H1 (cell line): ENCODE measurements around the gene INF2. TPM values are rescaled to one million over a fixed set of nuclear protein-coding genes. Genes with fewer than 3 reads are reported as not detected.

Experiments
- CTCF ChIA-PET: fragments of 300-600 bp; sonication (Branson Sonifier 250); formaldehyde crosslinking; loops from one replicate; lab custom pipeline; 2021; ENCODE audit not compliant: partially characterized antibody; lab: Charles Lee
- POLR2A ChIA-PET: fragments of 300-600 bp; sonication (Branson Sonifier 250); formaldehyde crosslinking; loops from one replicate; lab custom pipeline; 2021; ENCODE audit warnings: inconsistent platforms; ENCODE audit not compliant: partially characterized antibody; lab: Charles Lee
- DNase-seq, 2 experiments: peaks; one replicate each; pipeline versions ENCODE4 v3.0.0 to v3.0.0-alpha.2; 2010 to 2022; ENCODE audit warnings: low spot score in 2 of 2, low read depth in 1 of 2, mixed read lengths in 1 of 2
- FAIRE-seq: peaks from 2 replicates; lab custom pipeline; 2011; peaks lifted over from hg19 to GRCh38; lab: Jason Lieb, UNC
- H2AFZ ChIP-seq: 2 replicates; pipeline ENCODE4 v1.8.1; 2012; ENCODE audit warnings: low read length, inconsistent platforms
- H2AK5ac ChIP-seq: 2 replicates; pipeline ENCODE4 v1.6.1; 2013; ENCODE audit warnings: low read depth, low read length
- H2BK120ac ChIP-seq: replicated peaks from 2 replicates; pipeline ENCODE3; 2013; ENCODE audit warnings: low read depth, low read length, inconsistent platforms
- H2BK12ac ChIP-seq: 2 replicates; pipeline ENCODE4 v1.6.1; 2013; ENCODE audit warnings: low read depth, low read length
- H2BK15ac ChIP-seq: 2 replicates; pipeline ENCODE4 v1.6.1; 2013; ENCODE audit warnings: low read length
- H2BK20ac ChIP-seq: 2 replicates; pipeline ENCODE4 v1.6.1; 2013; ENCODE audit warnings: low read length
- H2BK5ac ChIP-seq: 2 replicates; pipeline ENCODE4 v1.6.1; 2013; ENCODE audit warnings: low read depth, low read length
- H3K14ac ChIP-seq: 2 replicates; pipeline ENCODE4 v1.6.1; 2013; ENCODE audit warnings: inconsistent platforms; ENCODE audit not compliant: insufficient read length
- H3K18ac ChIP-seq: 2 replicates; pipeline ENCODE4 v1.6.1; 2013; ENCODE audit warnings: low read length; ENCODE audit errors: extremely low read depth
- H3K23ac ChIP-seq: 2 replicates; pipeline ENCODE4 v1.6.1; 2013; ENCODE audit warnings: inconsistent platforms; ENCODE audit not compliant: insufficient read length
- H3K23me2 ChIP-seq: 2 replicates; pipeline ENCODE4 v1.6.1; 2013; ENCODE audit warnings: low read depth, low read length
- H3K27ac ChIP-seq: 2 replicates; pipeline ENCODE4 v1.6.1; 2011; ENCODE audit warnings: low read depth, low read length, inconsistent platforms
- H3K27me3 ChIP-seq, 4 experiments: replicated peaks in 1 of 4; 1 replicate in 1 of 4; 2 replicates in 3 of 4; pipeline versions ENCODE4 v1.6.1 to v1.8.1; 2011 to 2013; ENCODE audit warnings: low read length in 3 of 4, mild to moderate bottlenecking in 3 of 4, inconsistent platforms in 2 of 4, mixed read lengths in 2 of 4, moderate library complexity in 1 of 4; ENCODE audit not compliant: control insufficient read depth in 3 of 4, insufficient read depth in 3 of 4; ENCODE audit errors: extremely low read depth in 1 of 4
- H3K36me3 ChIP-seq, 4 experiments: 2 replicates each; pipeline versions ENCODE4 v1.6.1 to v1.8.1; 2011 to 2013; ENCODE audit warnings: mild to moderate bottlenecking in 4 of 4, low read length in 3 of 4, moderate library complexity in 2 of 4, control low read depth in 1 of 4, inconsistent platforms in 1 of 4; ENCODE audit not compliant: insufficient read depth in 4 of 4, control insufficient read depth in 2 of 4
- H3K4ac ChIP-seq: replicated peaks from 2 replicates; pipeline ENCODE3; 2013; ENCODE audit warnings: low read length, low read depth, mixed read lengths, inconsistent platforms; ENCODE audit not compliant: insufficient read length
- H3K4me1 ChIP-seq, 4 experiments: replicated peaks in 1 of 4; 1 replicate in 1 of 4; 2 replicates in 3 of 4; pipeline versions ENCODE4 v1.6.1 to v1.8.1; 2011 to 2013; ENCODE audit warnings: low read length in 3 of 4, inconsistent platforms in 2 of 4, mixed read lengths in 1 of 4; ENCODE audit not compliant: insufficient read depth in 4 of 4, control insufficient read depth in 3 of 4
- H3K4me2 ChIP-seq, 2 experiments: 2 replicates each; pipeline versions ENCODE4 v1.6.1 to v1.8.1; 2011 to 2013; ENCODE audit warnings: low read depth in 2 of 2, low read length in 2 of 2, control low read depth in 1 of 2, inconsistent platforms in 1 of 2, mild to moderate bottlenecking in 1 of 2; ENCODE audit not compliant: insufficient read depth in 1 of 2
- H3K4me3 ChIP-seq, 4 experiments: fragments of 200-600, 300-600 bp in 1 of 4; sonication (generic), shearing (Covaris generic), sonication (Bioruptor Twin) in 1 of 4; 2 replicates each; pipeline versions ENCODE4 v1.5.1 to v1.8.1; 2011 to 2016; ENCODE audit warnings: low read length in 4 of 4, low read depth in 3 of 4, control low read depth in 2 of 4, inconsistent platforms in 2 of 4, mild to moderate bottlenecking in 2 of 4, mixed read lengths in 1 of 4, moderate library complexity in 1 of 4; ENCODE audit not compliant: insufficient read depth in 2 of 4; ENCODE audit errors: extremely low read depth in 1 of 4
- H3K56ac ChIP-seq: replicated peaks from 2 replicates; pipeline ENCODE3; 2013; ENCODE audit warnings: low read depth, mild to moderate bottlenecking, mixed read lengths, low read length, inconsistent platforms; ENCODE audit not compliant: insufficient read length
- H3K79me1 ChIP-seq: 2 replicates; pipeline ENCODE4 v1.6.1; 2013; ENCODE audit warnings: low read depth, low read length, control low read depth
- H3K79me2 ChIP-seq, 2 experiments: 2 replicates each; pipeline versions ENCODE4 v1.6.1 to v1.8.1; 2012 to 2013; ENCODE audit warnings: low read length in 2 of 2, mild to moderate bottlenecking in 2 of 2, inconsistent platforms in 1 of 2; ENCODE audit not compliant: insufficient read depth in 2 of 2, control insufficient read depth in 1 of 2
- H3K9ac ChIP-seq, 4 experiments: replicated peaks in 1 of 4; 1 replicate in 1 of 4; 2 replicates in 3 of 4; pipeline versions ENCODE4 v1.6.1 to v1.8.1; 2011 to 2013; ENCODE audit warnings: low read depth in 3 of 4, low read length in 3 of 4, control low read depth in 2 of 4, mild to moderate bottlenecking in 2 of 4, moderate library complexity in 2 of 4, inconsistent platforms in 1 of 4; ENCODE audit errors: extremely low read depth in 1 of 4
- H3K9me3 ChIP-seq, 2 experiments: 2 replicates each; pipeline versions ENCODE4 v1.6.1 to v1.8.1; 2012 to 2013; ENCODE audit warnings: mild to moderate bottlenecking in 2 of 2, moderate library complexity in 2 of 2, control low read depth in 1 of 2, inconsistent platforms in 1 of 2, low read depth in 1 of 2, low read length in 1 of 2, mixed read lengths in 1 of 2; ENCODE audit not compliant: insufficient read depth in 2 of 2
- H4K20me1 ChIP-seq, 2 experiments: replicated peaks in 1 of 2; 2 replicates each; pipeline versions ENCODE3 to v1.8.1; 2011 to 2013; ENCODE audit warnings: inconsistent platforms in 2 of 2, low read length in 2 of 2, mild to moderate bottlenecking in 1 of 2; ENCODE audit not compliant: insufficient read depth in 2 of 2, control insufficient read depth in 1 of 2
- H4K5ac ChIP-seq: 2 replicates; pipeline ENCODE4 v1.6.1; 2013; ENCODE audit warnings: low read length, low read depth, mixed read lengths, inconsistent platforms; ENCODE audit not compliant: insufficient read length
- H4K8ac ChIP-seq: 2 replicates; pipeline ENCODE4 v1.8.0; 2013; ENCODE audit warnings: mild to moderate bottlenecking, moderate library complexity, low read length, inconsistent platforms; ENCODE audit not compliant: insufficient read depth; ENCODE audit errors: extremely low read depth
- H4K91ac ChIP-seq: replicated peaks from 2 replicates; pipeline ENCODE3; 2013; ENCODE audit warnings: low read length, mixed read lengths, inconsistent platforms; ENCODE audit not compliant: insufficient read length
- CHD1 ChIP-seq: IDR thresholded peaks from 2 replicates; pipeline ENCODE4 v1.6.1; 2012; ENCODE audit warnings: low read depth, low read length, improper control_type of control experiment
- CHD2 ChIP-seq: IDR thresholded peaks from 2 replicates; pipeline ENCODE4 v1.6.1; 2012; ENCODE audit warnings: low read length, improper control_type of control experiment
- CTCF ChIP-seq, 3 experiments: IDR thresholded peaks; 1 replicate in 2 of 3; 2 replicates in 1 of 3; pipeline versions ENCODE4 v1.5.1 to v1.6.1; 2011; ENCODE audit warnings: low read length in 3 of 3, mild to moderate bottlenecking in 3 of 3, inconsistent platforms in 2 of 3, low read depth in 1 of 3, moderate library complexity in 1 of 3; ENCODE audit not compliant: insufficient read depth in 1 of 3; ENCODE audit errors: control extremely low read depth in 1 of 3
- EGR1 ChIP-seq: IDR thresholded peaks from 2 replicates; pipeline ENCODE4 v1.6.1; 2011; ENCODE audit warnings: low read depth, low read length, borderline replicate concordance
- KDM5A ChIP-seq: fragments of 200-600 bp; IDR thresholded peaks from 2 replicates; pipeline ENCODE4 v1.7.1; 2012; ENCODE audit warnings: mild to moderate bottlenecking, low read length, inconsistent platforms, mixed read lengths
- PHF8 ChIP-seq: fragments of 200-600 bp; sonication (generic); conservative IDR thresholded peaks from 2 replicates; pipeline ENCODE4 v1.7.1; 2012; ENCODE audit warnings: low read depth, mild to moderate bottlenecking, inconsistent platforms, low read length, moderate library complexity
- SP2 ChIP-seq: IDR thresholded peaks from 2 replicates; pipeline ENCODE4 v1.6.1; 2012; ENCODE audit warnings: mild to moderate bottlenecking, low read length, inconsistent platforms
- TBP ChIP-seq: IDR thresholded peaks from 2 replicates; pipeline ENCODE4 v1.6.1; 2011; ENCODE audit warnings: low read depth, low read length, improper control_type of control experiment
- TCF12 ChIP-seq: IDR thresholded peaks from 2 replicates; pipeline ENCODE4 v1.6.1; 2011; ENCODE audit warnings: low read depth, mild to moderate bottlenecking, low read length
- WGBS, 2 experiments: shearing (Covaris generic) in 1 of 2; methylation state at CpG; one replicate each; pipeline versions ENCODE4 v1.1.6 to v1.1.7; 2013 to 2015; ENCODE audit warnings: low lambda C conversion rate in 2 of 2, mixed read lengths in 2 of 2, inconsistent platforms in 1 of 2, low coverage in 1 of 2, missing lambda C conversion rate in 1 of 2; ENCODE audit not compliant: insufficient replicate concordance in 2 of 2, insufficient coverage in 1 of 2, insufficient read length in 1 of 2; ENCODE audit errors: extremely low coverage in 1 of 2, missing lambda C conversion rate in 1 of 2; 5-methylcytosine and 5-hydroxymethylcytosine counted together
- polyA plus RNA-seq, 7 experiments: library from polyadenylated mRNA; depleted of rRNA in 3 of 7; stranded (reverse) in 5 of 7; unstranded in 2 of 7; fragments of >200 nt in 5 of 7; fragments of 200-250 nt in 2 of 7; gene quantifications; 1 replicate in 5 of 7; 2 replicates in 1 of 7; 4 replicates in 1 of 7; pipeline versions ENCODE4 v1.2.1 to v1.2.3, GENCODE V29; 2011 to 2013; ENCODE audit warnings: missing spikeins in 2 of 7, mixed read lengths in 2 of 7
- total RNA-seq: library from RNA; stranded (reverse); fragmentation: NEBNext Ultra II Directional; extraction: Animal tissue kit (Norgen Biotek cat#: 25700); gene quantifications from 2 replicates; pipeline ENCODE4 v1.2.1, GENCODE V29; 2021

The INF2 gene
- total and polyA plus RNA-seq, 2 of the 8 experiments (the other 6 are each of a cell fraction or from before 2014, with no cell fraction given): 29.1 to 59.5 TPM

GRCh38 chr14:104723651-104724406, 34.4 kb downstream of the INF2 start, which contains the start of gene ADSS1:
ADSS1 (plus strand) TSS chr14:104724229; CDS start chr14:104724271, 42 bp downstream.
- peak within 1 kb of the TSS; percentile 5 for H4K5ac ChIP-seq
- CTCF ChIA-PET: interaction anchor here (0.9 to 2.8 kb wide), 18 partner anchors 10 to 122 kb away, joined by 3 to 16 read pairs (median 4); no protein-coding TSS in a partner anchor
- peaks cover 0 to 4% of the 10 kb centered on the region in 2 experiments for H4K20me1 ChIP-seq
- H2BK15ac ChIP-seq: peak within 1 kb of the TSS; percentile 61; the same call in 1 of the 2 replicates
- peak within 1 kb of the TSS; percentile 60; the same call in 1 of the 2 replicates for H2BK12ac ChIP-seq
- H3K56ac ChIP-seq: no peak within 1 kb of the TSS
- peak within 1 kb of the TSS; percentile 81 for H4K8ac ChIP-seq
- POLR2A ChIA-PET: interaction anchor here (0.7 to 2.7 kb wide), 5 partner anchors 10 to 576 kb away, joined by 3 to 10 read pairs (median 3); no protein-coding TSS in a partner anchor
- 14% methylated on average over 32 of the region's 82 CpGs; no CpG with 5 or more reads in 1 of the 2 experiments for WGBS, 2 experiments
- H3K4me1 ChIP-seq: peaks cover 0 to 18% (median 10%) of the 10 kb centered on the region in 4 experiments; a peak in 6 of 7 replicates
- H4K91ac ChIP-seq: peak within 1 kb of the TSS; percentile 85
- no peak within 1 kb of the TSS; the same call in 1 of the 2 replicates for H3K27ac ChIP-seq
- peak within 1 kb of the TSS; percentile 83 for H3K18ac ChIP-seq
- peaks cover 0 to 2% (median 0%) of the 10 kb centered on the region in 4 experiments; a peak in 1 of 8 replicates for H3K36me3 ChIP-seq
- no peaks in the 10 kb centered on the region for H3K79me2 ChIP-seq
- peaks cover 9% of the 10 kb centered on the region; the same call in 1 of the 2 replicates for H3K23me2 ChIP-seq
- no peak within 1 kb of the TSS for H3K23ac ChIP-seq
- no peaks in the 10 kb centered on the region for H3K9me3 ChIP-seq
- peak within 1 kb of the TSS; percentile 44; the same call in 1 of the 2 replicates for H2BK5ac ChIP-seq
- peak within 1 kb of the TSS; percentile 55 to 88 (median 68) for H3K4me3 ChIP-seq
- DNase-seq (peak in 1 of 2 experiments; percentile 84), FAIRE-seq (no peak)
- H2AFZ ChIP-seq: peak within 1 kb of the TSS; percentile 62; the same call in 1 of the 2 replicates
- H3K27me3 ChIP-seq: peaks cover 0 to 3% (median 0%) of the 10 kb centered on the region in 4 experiments; a peak in 1 of 7 replicates
- H3K4me2 ChIP-seq: peak within 1 kb of the TSS; percentile 62 to 80
- H2BK120ac ChIP-seq: no peak within 1 kb of the TSS
- peak within 1 kb of the TSS; percentile 44 for H3K4ac ChIP-seq
- no peaks in the 10 kb centered on the region for H3K79me1 ChIP-seq
- peak within 1 kb of the TSS; percentile 6 to 71 (median 36); a peak in 4 of 7 replicates for H3K9ac ChIP-seq
- no peak within 1 kb of the TSS for H2BK20ac ChIP-seq
- no peak within 1 kb of the TSS for H2AK5ac ChIP-seq
- no peak within 1 kb of the TSS for H3K14ac ChIP-seq
- TF ChIP-seq TBP (no peak), CHD1 (no peak), SP2 (no peak), CTCF (IDR thresholded peaks at IDR 0.05; ENCODE audit: control extremely low read depth in 1 of 3, insufficient read depth in 1 of 3, low read depth in 1 of 3, low read length in 3 of 3) (peak in 2 of 3 experiments; percentile 82 to 84; a peak in 3 of 4 replicates), KDM5A (no peak), TCF12 (no peak), PHF8 (peak; percentile 76), EGR1 (no peak), CHD2 (no peak)
